Stomach (tissue), 9 donors: ENCODE data around the gene GRAMD1A. TPM values are rescaled to one million over a fixed set of nuclear protein-coding genes. Genes with fewer than 3 reads are reported as not detected.

Experiments used
- DNase-seq, 2 donors: peaks; one replicate each; pipeline versions ENCODE4 v3.0.0 to v3.0.0-alpha.2; 2013 to 2019
- H3K27ac ChIP-seq, 5 donors: fragments of 200-600 bp in 4 of 5; sonication (generic) in 4 of 5; one replicate each; pipeline ENCODE4 v1.5.1; 2013 to 2019; ENCODE audit warnings: mild to moderate bottlenecking in 1 of 5, moderate library complexity in 1 of 5
- H3K27me3 ChIP-seq, 3 donors: fragments of 200-600 bp; sonication (generic); one replicate each; pipeline ENCODE4 v1.5.1; 2017 to 2019; ENCODE audit warnings: mixed run types in 1 of 3
- H3K36me3 ChIP-seq, 4 donors: fragments of 200-600 bp; sonication (generic); 1 replicate in 3 of 4; 2 replicates in 1 of 4; pipeline ENCODE4 v1.5.1; 2016 to 2019
- H3K4me1 ChIP-seq, 4 donors: fragments of 200-600 bp; sonication (generic); one replicate each; pipeline ENCODE4 v1.5.1; 2016 to 2019
- H3K4me3 ChIP-seq, 4 donors: fragments of 200-600 bp; sonication (generic) in 3 of 4; one replicate each; pipeline ENCODE4 v1.5.1; 2016 to 2019; ENCODE audit warnings: mild to moderate bottlenecking in 1 of 4
- H3K9me3 ChIP-seq, 4 donors: fragments of 200-600 bp; sonication (generic); one replicate each; pipeline ENCODE4 v1.5.1; 2016 to 2019
- CTCF ChIP-seq, 7 experiments: fragments of 450-650 bp in 4 of 7; fragments of 200-600 bp in 3 of 7; sonication (generic) in 3 of 7; IDR thresholded peaks; one replicate each; pipeline ENCODE4 v1.5.1; 2016 to 2019; ENCODE audit warnings: antibody characterized with exemption in 7 of 7, control low read depth in 2 of 7, mild to moderate bottlenecking in 1 of 7
- EP300 ChIP-seq: sonication (generic); formaldehyde crosslinking; IDR thresholded peaks from one replicate; pipeline ENCODE4 v1.6.1; 2017; ENCODE audit warnings: antibody characterized with exemption
- POLR2A ChIP-seq, 4 donors: fragments of 450-650 bp; IDR thresholded peaks; one replicate each; pipeline ENCODE4 v1.6.1; 2016; ENCODE audit warnings: antibody characterized with exemption in 4 of 4, control low read depth in 2 of 4, mild to moderate bottlenecking in 1 of 4, moderate library complexity in 1 of 4
- POLR2AphosphoS5 ChIP-seq, 3 donors: sonication (generic); formaldehyde crosslinking; IDR thresholded peaks; one replicate each; pipeline ENCODE4 v1.6.1; 2016; ENCODE audit warnings: antibody characterized with exemption in 3 of 3
- WGBS, 5 donors: extraction: QIAGEN DNeasy Blood & Tissue Kit in 3 of 5; methylation state at CpG; one replicate each; pipeline versions ENCODE4 v1.1.5 to v1.1.7; 2013 to 2018; 5-methylcytosine and 5-hydroxymethylcytosine counted together
- intact Hi-C: fragments of 100-400 bp; cut with DNase I; formaldehyde crosslinking; loops from one replicate; pipeline ENCODE4 v1.15.1; 2023; ENCODE audit warnings: low total_unique reads
- polyA plus RNA-seq, 3 donors: library from polyadenylated mRNA; stranded (reverse); fragments of 200-250 nt; gene quantifications; one replicate each; pipeline ENCODE4 v1.2.3, GENCODE V29; 2013
- total RNA-seq, 5 donors: library from RNA; depleted of rRNA; stranded (reverse); fragments of >200 nt; gene quantifications; one replicate each; pipeline versions ENCODE4 v1.1.0 to v1.2.3, GENCODE V29; 2014 to 2016
- donor health status: healthy with polysubstance abuse.
- donor health status: Bipolar disorder and iron deficiency.
- donor health status: healthy.

GRAMD1A gene
- total and polyA plus RNA-seq, 8 donors: 29.8 to 74.1 (median 45.1) TPM

DNA sequence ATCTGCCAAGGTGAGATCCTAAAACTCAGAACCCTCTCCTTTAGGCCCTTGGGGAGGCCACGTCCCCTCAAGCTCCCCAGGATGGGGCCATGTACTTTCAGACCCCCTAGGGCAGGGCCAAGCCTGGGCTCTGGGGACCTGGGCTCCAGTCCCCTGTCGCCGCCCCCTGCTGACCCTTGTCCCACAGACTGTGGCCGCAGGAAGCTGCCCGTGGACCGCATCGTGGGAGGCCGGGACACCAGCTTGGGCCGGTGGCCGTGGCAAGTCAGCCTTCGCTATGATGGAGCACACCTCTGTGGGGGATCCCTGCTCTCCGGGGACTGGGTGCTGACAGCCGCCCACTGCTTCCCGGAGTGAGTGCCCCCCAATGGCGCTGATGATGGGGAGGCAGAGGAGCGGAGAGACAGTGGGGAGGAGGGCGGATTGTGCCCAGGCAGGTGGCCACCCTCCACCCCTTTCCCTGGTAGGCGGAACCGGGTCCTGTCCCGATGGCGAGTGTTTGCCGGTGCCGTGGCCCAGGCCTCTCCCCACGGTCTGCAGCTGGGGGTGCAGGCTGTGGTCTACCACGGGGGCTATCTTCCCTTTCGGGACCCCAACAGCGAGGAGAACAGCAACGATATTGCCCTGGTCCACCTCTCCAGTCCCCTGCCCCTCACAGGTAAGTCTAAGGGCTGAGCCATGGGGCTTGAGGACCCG is 60.2 kb downstream of the GRAMD1A start:
- DNase-seq: no peak
- intact Hi-C loops: no loop called here
- no peak for TF ChIP-seq EP300
- TF ChIP-seq POLR2AphosphoS5 (IDR thresholded peaks at IDR 0.05): no peak
- TF ChIP-seq POLR2A (IDR thresholded peaks at IDR 0.05): no peak
- no peak for TF ChIP-seq CTCF (IDR thresholded peaks at IDR 0.05)

DNA sequence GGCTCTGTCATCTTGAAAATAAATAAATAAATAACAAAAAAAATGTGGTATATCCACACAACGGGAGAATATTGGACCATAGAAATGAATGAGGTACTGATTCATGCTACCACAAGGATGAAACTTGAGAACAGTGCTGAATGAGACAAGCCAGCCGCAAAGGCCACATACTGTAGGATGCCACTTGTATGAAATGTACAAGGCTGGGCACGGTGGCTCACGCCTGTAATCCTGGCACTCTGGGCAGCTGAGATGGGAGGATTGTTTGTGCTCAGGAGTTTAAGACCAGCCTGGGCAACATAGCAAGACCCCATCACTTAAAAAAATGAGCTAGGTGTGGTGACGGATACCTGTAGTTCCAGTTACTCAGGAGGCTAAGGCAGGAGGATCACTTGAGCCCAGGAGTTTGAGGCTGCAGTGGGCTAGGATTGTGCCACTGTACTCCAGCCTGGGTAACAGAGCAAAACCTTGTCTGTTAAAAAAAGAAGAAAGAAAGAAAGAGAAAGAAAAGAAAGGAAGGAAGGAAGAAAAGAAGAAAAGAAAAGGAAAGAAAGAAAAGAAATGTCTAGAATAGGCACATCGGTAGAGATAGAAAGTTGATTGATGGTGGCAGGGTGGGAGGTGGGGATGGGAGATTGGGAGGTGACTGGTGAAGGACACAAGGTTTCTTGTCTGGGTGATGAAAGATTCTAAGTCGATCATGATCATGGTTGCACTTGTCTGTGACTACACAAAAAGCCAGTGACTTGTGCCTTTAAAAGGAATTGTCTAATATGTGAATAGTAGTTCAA is 61.7 kb downstream of the GRAMD1A start:
- intact Hi-C loops: no loop called here
- Histone ChIP-seq H3K36me3 (no peaks in the 10 kb centered on the region), H3K9me3 (no peaks in the 10 kb centered on the region), H3K27ac (no peak overlapping the region), H3K4me3 (no peak overlapping the region), H3K4me1 (no peaks in the 10 kb centered on the region), H3K27me3 (peaks cover 0 to 7% (median 0%) of the 10 kb centered on the region in 3 donors)
- DNase-seq: no peak
- WGBS, 5 donors: 84 to 88% (median 86%) methylated on average over 7 of the region's 7 CpGs
- no peak for TF ChIP-seq POLR2A (IDR thresholded peaks at IDR 0.05)

More for the DNA sequence above, 60.2 kb downstream of the GRAMD1A start:
- Histone ChIP-seq H3K4me3 (no peak overlapping the region), H3K27ac (no peak overlapping the region), H3K27me3 (peaks cover 0 to 20% (median 0%) of the 10 kb centered on the region in 3 donors), H3K36me3 (no peaks in the 10 kb centered on the region), H3K9me3 (no peaks in the 10 kb centered on the region), H3K4me1 (no peaks in the 10 kb centered on the region)
- WGBS, 5 donors: 90 to 95% (median 93%) methylated on average over 16 to 29 of the region's 29 CpGs

GRCh38 chr19:35062942-35063341 is 62.8 kb downstream of the GRAMD1A start:
- intact Hi-C loops: no loop called here
- Histone ChIP-seq H3K4me3 (no peak overlapping the region), H3K4me1 (peaks cover 0 to 5% (median 2%) of the 10 kb centered on the region in 4 donors), H3K9me3 (no peaks in the 10 kb centered on the region), H3K27ac (no peak overlapping the region), H3K36me3 (no peaks in the 10 kb centered on the region), H3K27me3 (peaks cover 0 to under 1% (median 0%) of the 10 kb centered on the region in 3 donors)
- TF ChIP-seq CTCF (IDR thresholded peaks at IDR 0.05) (no peak), POLR2A (IDR thresholded peaks at IDR 0.05) (no peak), EP300 (no peak), POLR2AphosphoS5 (IDR thresholded peaks at IDR 0.05) (no peak)
- no peak for DNase-seq
- 59 to 81% (median 67%) methylated on average over 7 of the region's 7 CpGs for WGBS, 5 donors

GRCh38 chr19:35063940-35064818 is 64.1 kb downstream of the GRAMD1A start:
- H3K27ac ChIP-seq: no peak overlapping the region
- H3K27me3 ChIP-seq: no peaks in the 10 kb centered on the region
- no peak for DNase-seq
- WGBS, 5 donors: 74 to 81% (median 77%) methylated on average over 10 of the region's 10 CpGs
- peaks cover 0 to 5% (median 2%) of the 10 kb centered on the region in 4 donors for H3K4me1 ChIP-seq
- intact Hi-C loops: no loop called here
- H3K9me3 ChIP-seq: no peaks in the 10 kb centered on the region
- H3K36me3 ChIP-seq: no peaks in the 10 kb centered on the region
- no peak overlapping the region for H3K4me3 ChIP-seq
- TF ChIP-seq EP300: no peak
- no peak for TF ChIP-seq POLR2A (IDR thresholded peaks at IDR 0.05)
- no peak for TF ChIP-seq POLR2AphosphoS5 (IDR thresholded peaks at IDR 0.05)
- TF ChIP-seq CTCF (IDR thresholded peaks at IDR 0.05): no peak
